HepG2 (cell line): ENCODE results near the gene PLIN4. TPM values are rescaled to one million over a fixed set of nuclear protein-coding genes. Genes with fewer than 3 reads are reported as not detected.

Source experiments
- ATAC-seq: fragments of 200-7000 bp; cut with Tn5 transposase; 3 replicates; pipeline ENCODE4 v1.9.1; 2020; ENCODE audit warnings: mild to moderate bottlenecking, moderate library complexity
- BruUV-seq: library from RNA; stranded (reverse); fragments of 400-500 nt; replicated peaks from 2 replicates; lab custom pipeline; 2021; lab: Mats Ljungman, UMichigan
- CTCF ChIA-PET: fragments of 300-600 bp; formaldehyde crosslinking; extraction: SDS; loops from one replicate; lab custom pipeline; 2021; ENCODE audit warnings: low total read pairs, inconsistent platforms, low intra/inter-chr PET ratio; lab: Yijun Ruan, JAX
- POLR2A ChIA-PET: fragments of 350-600 bp; sonication (Branson Sonifier 250); formaldehyde crosslinking; loops from one replicate; lab custom pipeline; 2020; ENCODE audit warnings: antibody characterized with exemption, inconsistent platforms; lab: Yijun Ruan, JAX
- DNase-seq: peaks from one replicate; pipeline ENCODE4 v3.0.0-alpha.2; 2015; ENCODE audit warnings: low spot score
- FAIRE-seq: peaks from 3 replicates; lab custom pipeline; 2011; peaks lifted over from hg19 to GRCh38; lab: Jason Lieb, UNC
- H2AFZ ChIP-seq: one replicate; pipeline ENCODE4 v1.6.1; 2011; ENCODE audit warnings: low read length, inconsistent platforms
- H3K27ac ChIP-seq: fragments of 300-600 bp; 3 replicates; pipeline ENCODE4 v1.8.0; 2011; ENCODE audit warnings: mixed run types, mild to moderate bottlenecking, mixed read lengths, low read length, inconsistent platforms; ENCODE audit not compliant: insufficient read depth; ENCODE audit errors: extremely low read length
- H3K27me3 ChIP-seq, 2 experiments: fragments of 200-600 bp in 1 of 2; 2 replicates in 1 of 2; 3 replicates in 1 of 2; pipeline versions ENCODE4 v1.6.0 to v1.8.0; 2011; ENCODE audit warnings: low read length in 2 of 2, mild to moderate bottlenecking in 2 of 2, moderate library complexity in 2 of 2, inconsistent platforms in 1 of 2; ENCODE audit not compliant: insufficient read depth in 2 of 2, control insufficient read depth in 1 of 2
- H3K36me3 ChIP-seq, 2 experiments: fragments of 200-600 bp in 1 of 2; replicated peaks in 1 of 2; 2 replicates in 1 of 2; 3 replicates in 1 of 2; pipeline versions ENCODE4 v1.5.1 to v1.8.0; 2011; ENCODE audit warnings: low read length in 2 of 2, inconsistent platforms in 1 of 2; ENCODE audit not compliant: insufficient read depth in 2 of 2, control insufficient read depth in 1 of 2
- H3K4me1 ChIP-seq: 2 replicates; pipeline ENCODE4 v1.5.1; 2012; ENCODE audit warnings: low read length, inconsistent platforms; ENCODE audit not compliant: insufficient read depth
- H3K4me2 ChIP-seq: 2 replicates; pipeline ENCODE4 v1.6.0; 2011; ENCODE audit warnings: low read depth, low read length, inconsistent platforms
- H3K4me3 ChIP-seq, 3 experiments: fragments of 200-600 bp in 1 of 3; sonication (generic), shearing (Covaris generic) in 1 of 3; replicated peaks in 1 of 3; 2 replicates each; pipeline ENCODE4 v1.5.1; 2011 to 2016; ENCODE audit warnings: low read length in 3 of 3, inconsistent platforms in 2 of 3, low read depth in 2 of 3, mild to moderate bottlenecking in 2 of 3, control low read depth in 1 of 3, mixed read lengths in 1 of 3; ENCODE audit not compliant: insufficient read depth in 1 of 3
- H3K79me2 ChIP-seq: one replicate; pipeline ENCODE4 v1.6.1; 2011; ENCODE audit warnings: low read length, inconsistent platforms; ENCODE audit not compliant: insufficient read depth
- H3K9ac ChIP-seq: 2 replicates; pipeline ENCODE4 v1.6.0; 2011; ENCODE audit warnings: mild to moderate bottlenecking, low read depth, low read length, inconsistent platforms; ENCODE audit not compliant: insufficient read depth
- H3K9me3 ChIP-seq: 2 replicates; pipeline ENCODE4 v1.5.1; 2012; ENCODE audit warnings: mild to moderate bottlenecking, low read length
- H4K20me1 ChIP-seq: 2 replicates; pipeline ENCODE4 v1.6.0; 2011; ENCODE audit warnings: inconsistent platforms, mild to moderate bottlenecking, low read length, moderate library complexity; ENCODE audit not compliant: insufficient read depth
- AFF4 ChIP-seq: sonication (generic); formaldehyde crosslinking; IDR thresholded peaks from 2 replicates; pipeline ENCODE4 v1.4.0; 2020; ENCODE audit warnings: missing genetic modification reagents
- AGO2 ChIP-seq: fragments of 200-400 bp; formaldehyde crosslinking; optimal IDR thresholded peaks from 2 replicates; pipeline ENCODE3; 2017; ENCODE audit warnings: mild to moderate bottlenecking, low read depth, low read length, moderate library complexity
- MXD3 ChIP-seq: IDR thresholded peaks from 2 replicates; pipeline ENCODE4 v1.6.1; 2016; ENCODE audit warnings: mild to moderate bottlenecking, missing biosample characterization, missing genetic modification reagents
- PRDM10 ChIP-seq: sonication (generic); formaldehyde crosslinking; IDR thresholded peaks from 2 replicates; pipeline ENCODE4 v1.4.0; 2020; ENCODE audit warnings: low read depth, missing genetic modification reagents
- RBFOX2 ChIP-seq: fragments of 200-400 bp; formaldehyde crosslinking; IDR thresholded peaks from 2 replicates; pipeline ENCODE4 v1.6.1; 2017; ENCODE audit warnings: low read depth, mild to moderate bottlenecking, low read length
- SMARCC2 ChIP-seq: fragments of 450-650 bp; IDR thresholded peaks from 2 replicates; pipeline ENCODE4 v1.6.1; 2017; ENCODE audit warnings: antibody characterized with exemption, mild to moderate bottlenecking
- ZFP36 ChIP-seq: fragments of 150-350 bp; IDR thresholded peaks from 2 replicates; pipeline ENCODE4 v1.6.1; 2018; ENCODE audit warnings: borderline replicate concordance, low read length, low read depth; ENCODE audit not compliant: partially characterized antibody
- ZNF512 ChIP-seq: sonication (generic); formaldehyde crosslinking; IDR thresholded peaks from 2 replicates; pipeline ENCODE4 v1.4.0; 2020; ENCODE audit warnings: mild to moderate bottlenecking, missing genetic modification reagents
- WGBS: methylation state at CpG from one replicate; pipeline ENCODE4 v1.1.6; 2017; ENCODE audit warnings: low lambda C conversion rate; 5-methylcytosine and 5-hydroxymethylcytosine counted together
- in situ Hi-C: cut with HindIII; loops from 2 replicates; pipeline ENCODE4 v1.10.0; 2017; ENCODE audit warnings: low pct_unique_long_range_greater_than_20kb; ENCODE audit not compliant: extremely low pct_ligation_motif_present
- intact Hi-C: fragments of 100-400 bp; cut with micrococcal nuclease; formaldehyde crosslinking; loops from one replicate; pipeline ENCODE4 v1.10.0; 2022; ENCODE audit not compliant: unreplicated experiment
- polyA plus RNA-seq, 8 experiments: library from polyadenylated mRNA; depleted of rRNA in 3 of 8; stranded (reverse) in 7 of 8; unstranded in 1 of 8; fragments of >200 nt; fragmentation: Illumina TruSeq in 4 of 8; extraction: Trizol in 4 of 8; gene quantifications; 2 replicates each; pipeline versions ENCODE4 v1.2.1 to v1.2.3, GENCODE V29; 2011 to 2016; ENCODE audit warnings: low read depth in 4 of 8, missing spikeins in 1 of 8, mixed read lengths in 1 of 8; ENCODE audit not compliant: insufficient read depth in 1 of 8
- total RNA-seq, 5 experiments: library from RNA; depleted of rRNA; stranded (reverse); fragments of >200 nt; fragmentation: Illumina TruSeq; extraction: Trizol; gene quantifications; 2 replicates each; pipeline ENCODE4 v1.2.3, GENCODE V29; 2016; ENCODE audit warnings: low read depth in 1 of 5

The PLIN4 gene
- total and polyA plus RNA-seq, 2 of the 13 experiments (the other 11 are each of a cell fraction or from before 2014, with no cell fraction given), result 1.1 to 1.3 TPM

GRCh38 chr19:4504297-4504701, 14.0 kb downstream of the PLIN4 start:
- no peak overlapping the region for H3K4me3 ChIP-seq
- H3K36me3 ChIP-seq, result peaks cover 4 to 15% of the 10 kb centered on the region in 2 experiments; a peak in 2 of 5 replicates
- no peaks in the 10 kb centered on the region for H3K79me2 ChIP-seq
- WGBS, result no CpG with 5 or more reads among the region's 23 CpGs
- no peak for DNase-seq
- in situ Hi-C loops (no loop called here), intact Hi-C loops (no loop called here)
- H4K20me1 ChIP-seq, result no peaks in the 10 kb centered on the region
- ChIA-PET CTCF (no interaction called here), POLR2A (interaction anchor here (0.7 to 1.2 kb wide), 2 partner anchors 14 to 33 kb away, joined by 3 read pairs; partner anchors contain the start of gene PLIN4)
- no peak overlapping the region for H3K9ac ChIP-seq
- no peak overlapping the region for H2AFZ ChIP-seq
- no TSS peak for BruUV-seq
- no peak overlapping the region for H3K4me2 ChIP-seq
- TF ChIP-seq AGO2 (peak; percentile 84), RBFOX2 (0 out of 2 replicates have a peak, but pooled peaks have one; percentile 39), SMARCC2 (no peak)
- no peaks in the 10 kb centered on the region for H3K4me1 ChIP-seq
- ATAC-seq, result no peak
- H3K9me3 ChIP-seq, result no peaks in the 10 kb centered on the region
- no peaks in the 10 kb centered on the region for H3K27me3 ChIP-seq
- H3K27ac ChIP-seq, result no peak overlapping the region
- FAIRE-seq, result no peak

- Histone ChIP-seq H3K79me2 (no peaks in the 10 kb centered on the region), H2AFZ (no peak overlapping the region), H3K4me1 (no peaks in the 10 kb centered on the region), H3K9me3 (no peaks in the 10 kb centered on the region), H4K20me1 (no peaks in the 10 kb centered on the region), H3K27ac (no peak overlapping the region), H3K27me3 (no peaks in the 10 kb centered on the region), H3K4me3 (no peak overlapping the region), H3K36me3 (peaks cover 4 to 16% of the 10 kb centered on the region in 2 experiments; a peak in 3 of 5 replicates), H3K9ac (no peak overlapping the region), H3K4me2 (no peak overlapping the region)
- BruUV-seq, result no TSS peak
- ATAC-seq (no peak), FAIRE-seq (no peak), DNase-seq (no peak)
- 94% methylated on average over 8 of the region's 10 CpGs for WGBS
- intact Hi-C loops (no loop called here), in situ Hi-C loops (no loop called here)
- POLR2A ChIA-PET, result interaction anchor here (0.7 to 1.2 kb wide), 2 partner anchors 15 to 33 kb away, joined by 3 read pairs; partner anchors contain the start of gene PLIN4
- CTCF ChIA-PET, result no interaction called here
- no peak for TF ChIP-seq PRDM10 (CRISPR knock-in tag)
- TF ChIP-seq MXD3, result no peak
- TF ChIP-seq AFF4 (CRISPR knock-in tag), result no peak
- TF ChIP-seq ZNF512, result no peak
- TF ChIP-seq ZFP36, result no peak
Observed at GRCh38 chr19:4503825-4504170, 14.5 kb downstream of the PLIN4 start.
